GM18511 (cell line): Measurements from ENCODE around the gene FAM234B.

Experiments
- ATAC-seq: cut with Tn5 transposase; IDR thresholded peaks from one replicate; pipeline ENCODE4 v1.9.1; 2021; ENCODE audit warnings: mild to moderate bottlenecking, moderate library complexity; ENCODE audit not compliant: unreplicated experiment

FAM234B gene

DNA sequence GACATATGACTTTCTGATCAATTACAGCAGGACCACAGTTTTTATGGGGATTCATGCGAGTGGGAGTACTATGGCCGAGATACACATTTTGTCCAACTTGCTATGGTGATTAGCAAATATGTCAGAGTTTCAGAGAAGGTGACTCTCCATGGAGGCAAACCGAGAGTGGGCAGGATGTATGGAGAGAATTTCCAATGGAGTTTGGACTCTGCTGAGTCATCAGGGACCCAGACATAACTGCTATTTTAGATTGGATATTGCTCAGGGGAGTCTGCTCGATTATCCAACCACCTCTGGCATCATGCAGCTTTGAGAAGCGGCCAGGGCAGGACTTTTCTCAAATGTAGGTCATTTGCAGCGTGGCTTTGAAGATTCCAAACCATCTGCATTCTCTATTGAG, 68.8 kb downstream of the FAM234B start:
- no peak for ATAC-seq

DNA sequence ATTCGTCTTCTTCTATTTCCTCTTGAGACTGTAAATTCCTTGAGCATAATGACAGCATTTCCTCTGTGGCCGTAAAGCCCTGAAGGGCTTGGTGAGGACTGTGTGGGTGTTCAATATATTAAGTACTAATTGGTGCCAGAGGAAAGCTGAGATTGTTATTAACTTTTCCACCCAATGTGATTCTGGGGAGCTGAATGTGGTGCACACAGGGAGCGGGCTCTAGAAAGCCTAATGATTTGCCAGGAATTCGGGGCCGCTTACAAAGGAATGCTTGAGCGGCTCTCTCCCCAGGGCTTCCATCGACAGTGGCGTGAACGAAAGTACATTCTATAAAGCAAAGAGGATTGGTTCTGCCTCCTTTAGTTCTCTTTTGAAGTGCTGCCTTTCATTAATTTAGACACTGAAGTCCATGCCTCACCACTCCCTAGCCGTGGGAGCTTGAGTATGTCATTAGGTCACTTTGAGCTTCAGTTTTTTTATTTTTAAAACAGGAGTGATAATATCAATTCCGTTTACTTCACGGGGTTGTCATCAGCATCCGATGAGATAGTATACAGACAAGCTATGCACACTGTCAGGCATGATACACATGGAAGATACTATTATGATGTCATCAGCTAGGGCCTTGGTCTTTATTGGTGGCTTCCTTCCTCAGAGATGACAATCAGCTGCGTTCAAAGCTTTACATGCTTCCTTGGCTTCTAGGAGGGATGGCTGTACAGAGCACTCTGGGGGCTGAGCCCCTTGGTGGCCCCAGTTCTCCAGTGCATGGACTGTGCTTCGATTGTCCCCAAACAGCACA, 70.3 kb downstream of the FAM234B start:
- ATAC-seq = no peak

DNA sequence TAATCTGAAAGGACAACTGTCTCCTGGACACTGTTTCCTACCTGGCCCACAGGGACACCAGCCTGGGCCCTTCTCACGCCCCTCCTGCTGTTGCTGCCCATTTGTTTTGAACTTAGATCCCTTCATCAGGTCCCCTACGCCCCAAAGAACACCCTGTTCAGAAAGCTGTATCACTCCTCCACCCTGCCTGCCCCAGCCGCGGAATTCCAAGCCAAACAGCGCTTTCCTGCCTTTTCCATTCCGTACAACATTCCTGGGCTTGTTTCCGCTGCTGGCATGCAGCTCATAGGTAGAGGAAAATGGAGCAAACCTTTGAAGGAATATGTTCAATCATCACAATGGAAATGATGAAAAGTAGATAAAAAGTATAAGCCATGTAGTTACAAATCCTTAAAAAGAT, 72.1 kb downstream of the FAM234B start:
- no peak for ATAC-seq

DNA sequence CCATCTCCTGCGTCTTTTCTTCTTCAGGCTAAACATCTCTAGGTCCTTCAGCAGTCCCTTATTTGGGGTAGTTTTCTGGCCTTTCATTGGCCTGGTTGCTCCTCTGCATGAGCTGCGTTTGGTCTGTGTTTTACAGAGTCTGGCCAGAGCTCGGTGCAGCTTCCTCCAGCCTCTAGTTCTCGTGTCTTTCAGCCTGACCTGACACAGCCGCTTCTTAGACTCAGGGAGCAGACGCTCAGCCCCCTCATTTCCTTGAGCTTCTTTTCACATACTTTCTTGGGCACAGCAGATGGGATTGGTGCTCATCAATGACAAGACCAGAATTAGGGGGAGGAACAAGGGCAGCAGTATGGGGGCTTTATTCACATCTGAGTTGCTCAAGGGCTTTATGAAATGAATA, 72.8 kb downstream of the FAM234B start:
- no peak for ATAC-seq

DNA sequence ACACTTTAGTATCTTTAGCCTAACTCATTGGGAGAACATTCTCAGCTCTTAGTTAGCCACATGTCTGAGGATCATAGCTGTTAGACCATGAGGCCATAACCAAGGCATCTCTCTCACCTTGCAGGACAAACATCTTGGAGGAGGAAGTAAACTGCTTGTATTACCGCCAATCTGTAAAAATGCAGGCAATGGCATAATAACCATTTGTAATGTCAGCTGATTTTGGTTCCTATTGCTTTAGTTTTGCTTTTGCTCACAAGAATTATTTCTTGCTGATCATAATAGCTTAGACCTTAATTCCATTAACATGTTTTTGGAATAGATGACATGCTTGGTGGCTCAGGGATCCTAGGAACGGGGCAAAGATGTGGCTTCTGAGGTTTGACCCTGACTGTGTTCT, 75.6 kb downstream of the FAM234B start:
- ATAC-seq = no peak

DNA sequence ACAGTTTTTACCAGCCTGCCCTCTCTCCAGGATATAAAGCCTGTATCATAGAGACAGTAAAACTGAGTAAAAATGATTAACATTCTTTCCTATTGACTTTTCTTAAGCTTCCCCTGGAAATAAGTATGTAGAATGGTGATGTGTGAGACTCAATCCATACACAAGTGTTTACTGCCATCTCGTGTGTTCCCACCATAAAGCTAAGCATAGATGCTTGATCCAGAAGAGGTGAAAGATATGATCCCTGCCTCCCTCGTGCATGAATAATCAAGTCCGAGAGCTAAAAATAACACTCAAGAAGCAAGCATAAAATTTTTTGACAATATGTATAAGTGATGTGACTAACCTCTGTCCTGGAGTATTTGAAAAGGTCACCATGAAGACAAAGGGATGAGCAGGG, 76.2 kb downstream of the FAM234B start:
- ATAC-seq = no peak

DNA sequence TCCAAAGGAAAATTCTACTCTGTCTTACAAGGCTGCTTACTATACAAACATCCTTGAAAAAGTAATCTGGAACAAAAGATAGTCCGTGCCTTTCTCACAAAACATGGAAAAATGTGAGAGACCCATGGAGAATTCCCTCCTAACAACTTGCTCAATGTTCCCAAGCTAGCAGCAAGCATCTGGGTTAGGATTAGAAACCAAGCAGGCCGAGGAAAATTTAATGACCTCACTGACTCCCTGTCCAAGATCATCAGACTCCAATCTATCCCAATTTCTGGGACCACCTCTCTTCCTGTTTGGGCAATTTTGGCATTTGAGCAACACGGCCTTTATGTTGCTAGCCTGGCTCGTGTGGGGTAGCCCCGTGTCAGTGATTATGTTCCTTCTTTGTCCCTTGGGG, 77.4 kb downstream of the FAM234B start:
- ATAC-seq = no peak

DNA sequence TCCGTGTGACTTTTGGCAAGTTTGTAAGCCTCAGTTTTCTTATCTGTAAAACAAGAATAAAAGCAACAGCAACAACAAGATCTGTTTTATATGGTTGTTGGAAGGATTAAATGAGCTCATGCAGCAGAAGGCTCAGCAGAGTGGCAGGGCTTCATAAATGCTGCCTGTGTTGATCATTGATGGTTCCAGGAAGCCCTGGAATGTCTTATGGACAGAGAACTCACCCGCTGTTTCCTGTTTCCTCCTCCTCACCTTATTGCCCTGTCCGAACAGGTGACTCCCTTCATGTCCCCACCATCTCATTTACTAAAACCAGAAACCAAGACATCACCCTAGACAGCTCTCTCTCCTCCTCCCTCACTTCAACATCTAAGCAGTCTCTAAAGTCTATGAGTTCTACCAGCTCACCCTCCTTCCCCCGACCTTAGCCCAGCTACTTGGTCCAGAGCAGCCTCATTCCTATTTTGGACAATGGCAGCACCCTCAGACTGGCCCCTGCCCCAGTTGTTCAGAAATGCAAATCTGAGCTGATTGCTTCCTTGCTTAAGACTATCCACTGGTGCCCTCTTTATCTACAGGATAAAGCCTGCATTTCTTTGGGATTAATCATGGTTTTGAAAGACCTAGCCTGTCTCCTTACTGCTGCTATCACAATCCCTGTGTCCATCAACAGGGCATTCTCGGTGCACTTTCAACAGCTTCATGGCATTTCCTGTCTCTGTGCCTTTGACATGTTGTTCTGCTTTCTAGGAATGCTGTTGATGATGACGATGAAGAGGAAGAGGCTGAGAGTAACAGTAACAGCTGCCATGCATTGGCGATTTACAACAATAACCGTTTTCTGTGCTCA, 80.7 kb downstream of the FAM234B start:
- ATAC-seq = no peak

DNA sequence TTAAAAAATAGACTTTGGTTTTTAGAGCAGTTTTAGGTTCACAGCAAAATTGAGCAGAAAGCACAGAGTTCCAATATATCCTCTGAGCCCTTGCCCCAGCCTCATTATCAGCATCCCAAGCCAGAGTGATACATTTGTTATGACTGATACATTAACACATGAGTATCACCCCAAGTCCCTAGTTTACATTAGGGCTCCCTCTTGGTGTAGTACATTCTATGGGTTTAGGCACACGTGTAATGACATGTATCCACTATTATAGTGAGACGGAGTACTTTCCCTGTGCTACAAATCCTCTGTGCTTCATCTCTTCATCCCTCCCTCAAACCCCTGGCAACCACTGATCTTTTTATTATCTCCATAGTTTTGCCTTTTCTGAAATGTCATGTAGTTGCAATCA, 81.8 kb downstream of the FAM234B start:
- no peak for ATAC-seq

DNA sequence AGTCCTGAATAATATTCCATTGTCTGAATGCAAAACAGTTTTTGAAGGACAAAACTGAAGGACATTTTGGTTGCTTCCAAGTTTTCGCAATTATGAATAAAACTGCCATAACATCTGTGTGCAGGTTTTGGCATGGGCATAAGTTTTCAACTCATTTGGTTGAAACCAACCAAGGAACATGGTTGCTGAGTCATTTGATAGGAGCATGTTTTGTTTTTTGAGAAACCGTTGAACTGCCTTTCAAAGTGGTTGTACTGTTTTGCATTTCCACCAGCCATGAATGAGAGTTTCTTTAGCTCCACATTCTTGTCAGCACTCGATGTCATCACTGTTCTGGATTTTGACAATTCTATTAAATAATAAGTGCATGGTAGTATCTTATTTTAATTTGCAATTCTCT, 82.3 kb downstream of the FAM234B start:
- no peak for ATAC-seq

DNA sequence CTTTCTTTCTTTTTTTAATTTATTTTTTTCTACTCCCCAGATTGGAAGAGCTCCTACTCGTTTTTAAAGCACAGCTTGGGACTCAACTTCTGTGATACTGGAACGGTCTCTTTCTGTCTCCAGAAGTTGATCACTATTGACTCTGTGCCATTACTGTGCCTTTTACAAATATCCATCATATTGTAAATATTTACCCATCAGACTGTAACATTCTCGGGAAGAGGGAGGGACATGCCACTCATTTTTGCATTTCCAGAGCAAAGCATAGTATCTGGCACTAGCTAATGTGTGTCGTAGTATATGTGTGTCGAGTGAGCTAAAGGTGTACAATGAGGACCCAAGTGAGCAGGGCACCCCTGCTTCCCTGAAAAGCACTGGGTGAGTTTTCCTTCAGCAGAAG, 83.3 kb downstream of the FAM234B start:
- no peak for ATAC-seq

DNA sequence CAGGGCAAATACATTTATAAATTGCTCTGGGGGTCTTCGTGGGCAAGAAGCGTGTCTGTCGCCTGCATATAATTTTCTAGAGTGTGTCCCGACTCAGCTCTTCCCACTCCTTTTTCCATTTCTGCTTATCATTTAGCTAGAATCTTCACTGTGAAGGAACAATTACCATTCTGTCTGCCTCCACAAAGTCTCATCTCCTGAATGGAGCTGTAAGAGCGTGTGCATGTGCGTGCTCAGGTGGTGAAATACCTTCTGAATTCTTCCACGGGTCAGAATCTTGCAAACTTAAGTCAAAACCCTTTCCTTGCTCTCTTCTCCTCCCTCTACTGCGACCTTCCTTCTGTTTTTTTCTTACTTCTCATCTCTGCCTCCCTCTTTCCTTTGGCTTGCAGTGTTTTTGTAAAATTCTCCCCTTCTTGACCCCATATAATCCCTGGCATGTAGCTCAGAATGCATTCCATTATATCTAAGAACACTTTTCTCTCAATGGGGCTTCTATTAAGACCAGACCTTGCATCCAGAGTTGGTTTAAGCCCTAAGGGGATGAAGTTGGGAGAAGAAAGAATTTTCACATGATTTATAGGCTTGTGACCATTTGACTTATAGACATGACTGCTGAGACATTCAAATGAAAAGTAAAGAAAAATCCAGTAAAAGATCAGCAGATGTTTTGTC, 84.2 kb downstream of the FAM234B start:
- ATAC-seq = no peak

DNA sequence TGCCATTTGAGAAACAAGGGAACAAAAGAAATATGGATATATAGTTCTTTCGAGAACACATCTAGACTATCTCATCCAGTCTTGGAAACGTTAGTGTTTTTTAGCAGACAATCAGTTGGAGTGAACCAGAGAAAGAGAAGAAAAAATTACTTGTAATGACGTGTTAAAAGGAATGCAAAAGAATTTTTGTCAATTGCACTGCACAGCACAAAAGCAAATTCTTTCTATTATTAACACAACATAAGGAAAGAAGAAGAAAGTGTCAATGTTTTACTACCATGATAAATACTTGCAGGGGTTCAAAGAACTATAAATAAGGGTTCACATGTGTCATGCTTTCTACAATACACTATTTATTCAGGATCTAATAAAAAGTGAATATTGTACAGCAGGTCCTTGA, 86.8 kb downstream of the FAM234B start:
- ATAC-seq = no peak
